ENCODE measurements around the gene NUAK1.

Gene NUAK1

GRCh38 chr12:106080041-106080790 is 58.5 kb downstream of the NUAK1 start:
- DNase-seq = no peak

GRCh38 chr12:106079148-106079738 is 59.5 kb downstream of the NUAK1 start:
- no peak for DNase-seq

GRCh38 chr12:106078358-106079010 is 60.3 kb downstream of the NUAK1 start:
- no peak for DNase-seq

- no peak for DNase-seq
Observed at GRCh38 chr12:106074706-106075392, 63.9 kb downstream of the NUAK1 start.

- DNase-seq = peak; percentile 10
Observed at GRCh38 chr12:106074361-106074705, 64.4 kb downstream of the NUAK1 start.

GRCh38 chr12:106073179-106073578 is 65.6 kb downstream of the NUAK1 start:
- DNase-seq = peak; percentile 49

- DNase-seq = no peak
Observed at GRCh38 chr12:106072751-106073150, 66.0 kb downstream of the NUAK1 start.

- no peak for DNase-seq
Observed at GRCh38 chr12:106071686-106072085, 67.1 kb downstream of the NUAK1 start.

GRCh38 chr12:106070611-106071010 is 68.1 kb downstream of the NUAK1 start:
- DNase-seq = no peak

- no peak for DNase-seq
Observed at GRCh38 chr12:106070147-106070546, 68.6 kb downstream of the NUAK1 start.

- no peak for DNase-seq
Observed at GRCh38 chr12:106068296-106068695, 70.5 kb downstream of the NUAK1 start.

GRCh38 chr12:106067606-106068205 is 71.0 kb downstream of the NUAK1 start:
- no peak for DNase-seq

- DNase-seq = no peak
Observed at GRCh38 chr12:106066726-106067325, 71.9 kb downstream of the NUAK1 start.

GRCh38 chr12:106066051-106066705 is 72.6 kb downstream of the NUAK1 start:
- DNase-seq = no peak

GRCh38 chr12:106065506-106065905 is 73.2 kb downstream of the NUAK1 start:
- no peak for DNase-seq

GRCh38 chr12:106064721-106065021 is 74.1 kb downstream of the NUAK1 start:
- no peak for DNase-seq

- no peak for DNase-seq
Observed at GRCh38 chr12:106063826-106064720, 74.7 kb downstream of the NUAK1 start.

GRCh38 chr12:106062693-106063092 is 76.1 kb downstream of the NUAK1 start:
- no peak for DNase-seq

GRCh38 chr12:106058256-106059182 is 80.2 kb downstream of the NUAK1 start:
- no peak for DNase-seq

GRCh38 chr12:106054049-106054448 is 84.7 kb downstream of the NUAK1 start:
- DNase-seq = no peak

All from activated CD4-positive, alpha-beta T cell treated with anti-CD3 and anti-CD28 coated beads, Interleukin-2, Interleukin-6, amounts not matched to agents 100 ng/mL and 50 ng/mL, durations not matched to agents 16 hours and 8 hours (primary cell).